GM18526 (cell line): ENCODE data around the gene RNU1-2.

Source experiments
- POLR2A ChIP-seq: IDR thresholded peaks from 3 replicates; pipeline ENCODE4 v1.6.1; 2011; ENCODE audit not compliant: insufficient read length; ENCODE audit errors: extremely low read depth

The RNU1-2 gene

DNA sequence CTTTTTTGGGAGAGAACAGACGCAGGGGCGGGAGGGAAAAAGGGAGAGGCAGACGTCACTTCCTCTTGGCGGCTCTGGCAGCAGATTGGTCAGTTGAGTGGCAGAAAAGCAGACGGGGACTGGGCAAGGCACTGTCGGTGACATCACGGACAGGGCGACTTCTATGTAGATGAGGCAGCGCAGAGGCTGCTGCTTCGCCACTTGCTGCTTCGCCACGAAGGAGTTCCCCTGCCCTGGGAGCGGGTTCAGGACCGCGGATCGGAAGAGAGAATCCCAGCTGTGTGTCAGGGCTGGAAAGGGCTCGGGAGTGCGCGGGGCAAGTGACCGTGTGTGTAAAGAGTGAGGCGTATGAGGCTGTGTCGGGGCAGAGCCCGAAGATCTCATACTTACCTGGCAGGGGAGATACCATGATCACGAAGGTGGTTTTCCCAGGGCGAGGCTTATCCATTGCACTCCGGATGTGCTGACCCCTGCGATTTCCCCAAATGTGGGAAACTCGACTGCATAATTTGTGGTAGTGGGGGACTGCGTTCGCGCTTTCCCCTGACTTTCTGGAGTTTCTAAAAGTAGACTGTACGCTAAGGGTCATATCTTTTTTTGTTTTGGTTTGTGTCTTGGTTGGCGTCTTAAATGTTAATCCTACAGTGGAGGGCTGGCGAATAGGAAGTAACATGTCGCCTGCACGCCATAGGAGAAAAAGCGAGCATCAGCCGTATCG lies at the start of gene RNU1-2:
TSS of gene RNU1-2 (plus strand) at position 383 of the 718 bp plus-strand sequence.
- TF ChIP-seq POLR2A, result peak; percentile 94

DNA sequence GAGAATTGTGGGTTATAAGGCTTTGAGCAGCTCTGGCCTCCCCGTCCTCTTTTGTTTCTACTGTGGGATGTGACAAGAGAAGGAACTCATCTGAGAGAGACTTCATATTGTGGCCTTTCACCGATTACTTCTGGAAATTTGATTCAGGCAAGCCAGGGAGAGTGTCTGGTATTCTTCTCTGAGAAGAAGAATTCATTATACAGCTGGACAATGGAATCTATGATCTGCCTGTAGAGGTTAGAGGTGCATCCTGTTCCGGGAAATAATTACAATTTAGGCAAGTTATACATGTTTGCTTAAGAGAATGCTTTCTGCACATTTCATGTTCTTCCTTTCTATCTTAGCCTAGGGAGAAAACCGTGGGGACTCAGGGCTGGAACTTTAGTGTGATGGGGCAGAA lies 12.8 kb upstream of the RNU1-2 start:
- TF ChIP-seq POLR2A, result no peak

DNA sequence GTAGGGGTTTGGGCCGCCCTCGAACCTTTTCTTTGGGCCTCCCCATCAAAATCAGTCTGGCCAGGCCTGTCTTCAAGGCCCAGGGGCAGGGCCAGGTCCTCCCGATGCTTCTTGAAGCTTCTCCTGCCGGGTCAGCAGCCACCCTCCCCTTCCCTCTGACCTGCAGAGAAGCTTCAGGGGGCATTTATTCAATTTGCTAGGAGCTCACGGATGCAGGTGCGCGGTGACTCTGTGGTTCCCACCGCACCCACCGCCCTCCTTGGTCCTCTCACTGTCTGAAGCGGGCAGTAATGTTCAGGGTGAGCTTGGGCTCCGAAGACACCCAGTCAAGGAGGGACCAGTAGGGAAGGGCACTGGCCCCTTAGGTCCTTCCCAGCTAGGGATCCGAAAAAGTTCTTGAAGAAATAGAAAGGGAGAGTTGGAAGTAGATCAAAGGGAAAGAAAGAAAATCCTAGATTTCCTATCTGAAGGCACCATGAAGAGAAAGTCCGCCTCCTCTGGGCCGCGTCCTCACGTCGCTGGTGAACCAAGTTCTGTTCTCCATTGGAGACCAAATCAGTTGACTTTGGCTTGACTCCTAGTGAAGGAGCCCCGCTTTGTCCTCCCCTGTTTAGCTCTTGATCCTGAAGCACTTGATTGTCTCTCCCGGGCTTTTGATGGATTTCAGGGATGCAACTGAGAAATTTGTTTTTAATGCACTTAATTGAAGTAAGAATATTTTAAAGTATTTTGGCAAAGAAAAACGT lies 8.7 kb upstream of the RNU1-2 start:
- no peak for TF ChIP-seq POLR2A

DNA sequence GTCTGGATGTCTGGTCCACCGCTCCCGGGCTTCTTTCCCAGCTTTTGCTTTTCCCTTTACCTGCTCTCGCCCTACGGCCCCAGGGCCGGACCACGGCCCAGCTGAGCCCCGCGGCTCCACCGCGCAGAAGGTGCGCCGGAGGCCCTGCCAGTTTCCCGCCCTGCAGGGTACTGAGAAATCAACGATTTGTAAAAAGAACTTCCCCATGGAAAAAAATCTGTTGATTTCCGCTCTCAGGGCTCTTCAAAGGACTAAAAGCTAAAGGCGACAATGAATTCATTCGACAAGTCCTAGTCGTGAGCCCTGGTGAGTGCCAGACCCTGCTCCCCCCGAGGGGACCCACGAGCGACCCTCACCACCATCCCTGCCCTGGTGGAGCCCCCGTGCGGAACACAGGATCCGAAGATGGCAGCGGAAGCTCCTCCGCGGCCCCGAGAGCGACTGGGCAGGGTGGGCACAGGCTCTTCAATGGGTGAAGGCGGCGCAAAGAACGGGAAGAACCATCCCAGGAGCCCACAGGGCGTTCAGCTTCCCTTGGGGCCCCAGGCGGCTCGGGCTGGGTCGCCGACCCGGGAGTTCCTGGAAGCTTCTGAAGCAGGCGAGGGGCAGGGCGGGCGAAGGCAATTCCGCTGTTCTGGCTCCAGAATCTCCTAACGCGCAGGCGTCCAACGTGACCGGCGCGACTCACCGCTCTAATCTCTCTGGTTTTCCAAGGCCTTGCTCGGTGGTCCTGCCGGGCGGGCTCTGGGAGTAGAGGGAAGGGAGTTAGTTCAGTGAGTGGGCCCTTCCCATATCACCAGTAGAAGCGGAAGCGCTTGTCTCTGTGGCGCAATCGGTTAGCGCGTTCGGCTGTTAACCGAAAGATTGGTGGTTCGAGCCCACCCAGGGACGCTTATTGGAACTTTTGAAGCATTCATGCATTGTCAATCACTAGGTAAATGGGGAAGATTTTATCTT lies 6.6 kb upstream of the RNU1-2 start:
- no peak for TF ChIP-seq POLR2A

DNA sequence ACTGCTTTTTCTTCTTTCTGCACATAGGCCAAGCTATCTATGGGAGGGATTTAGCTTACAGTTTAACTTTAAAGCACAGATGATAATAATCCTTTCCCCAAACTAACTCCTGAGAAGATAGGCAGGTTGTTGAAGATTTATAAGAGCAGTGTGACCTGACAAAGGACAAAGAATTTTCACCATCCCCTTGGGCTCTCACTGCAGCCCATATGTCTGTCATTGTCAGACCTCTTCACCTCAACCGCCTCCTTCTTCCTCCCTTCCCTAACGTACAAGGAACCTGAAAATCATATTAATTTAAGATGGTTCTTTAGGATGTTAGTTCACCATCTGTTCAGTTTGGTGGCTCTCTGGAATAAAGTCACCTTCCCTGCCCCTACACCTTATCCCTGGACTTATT lies 5.0 kb downstream of the RNU1-2 start:
- no peak for TF ChIP-seq POLR2A

DNA sequence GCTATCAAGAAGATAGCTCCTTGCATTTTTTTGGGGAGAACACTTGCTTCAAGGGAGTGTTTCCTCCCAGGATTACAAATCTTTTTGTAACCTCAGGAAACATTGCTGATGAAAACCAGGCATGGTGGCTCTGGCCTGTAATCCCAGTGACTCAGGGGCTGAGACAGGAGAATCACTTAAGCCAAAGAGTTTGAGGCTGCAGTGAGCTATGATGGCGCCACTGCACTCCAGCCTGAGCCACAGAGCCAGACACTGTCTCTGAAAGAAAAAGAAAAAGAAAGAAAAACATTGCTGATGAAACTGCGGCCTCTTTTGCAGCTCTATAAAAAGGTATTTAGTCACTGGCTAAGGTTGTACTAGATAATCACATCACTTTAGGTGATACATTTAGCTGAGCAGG lies 7.3 kb downstream of the RNU1-2 start:
- TF ChIP-seq POLR2A, result no peak

DNA sequence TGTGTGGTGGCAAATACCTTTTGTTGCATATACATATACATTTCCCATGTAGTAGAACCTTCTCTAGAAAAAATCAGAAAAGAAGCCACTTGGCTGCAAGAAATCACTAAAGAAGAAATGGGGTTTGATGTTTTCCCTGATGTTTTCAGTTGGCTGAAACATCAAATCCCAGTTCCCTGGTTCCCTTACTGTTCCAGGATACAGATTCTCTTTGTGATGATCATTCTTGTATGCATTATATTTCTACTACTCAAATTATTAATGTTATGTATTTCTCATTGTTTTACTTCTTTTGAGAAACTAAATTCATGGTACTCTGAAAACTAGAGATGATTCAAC lies 7.6 kb downstream of the RNU1-2 start:
- TF ChIP-seq POLR2A, result no peak

DNA sequence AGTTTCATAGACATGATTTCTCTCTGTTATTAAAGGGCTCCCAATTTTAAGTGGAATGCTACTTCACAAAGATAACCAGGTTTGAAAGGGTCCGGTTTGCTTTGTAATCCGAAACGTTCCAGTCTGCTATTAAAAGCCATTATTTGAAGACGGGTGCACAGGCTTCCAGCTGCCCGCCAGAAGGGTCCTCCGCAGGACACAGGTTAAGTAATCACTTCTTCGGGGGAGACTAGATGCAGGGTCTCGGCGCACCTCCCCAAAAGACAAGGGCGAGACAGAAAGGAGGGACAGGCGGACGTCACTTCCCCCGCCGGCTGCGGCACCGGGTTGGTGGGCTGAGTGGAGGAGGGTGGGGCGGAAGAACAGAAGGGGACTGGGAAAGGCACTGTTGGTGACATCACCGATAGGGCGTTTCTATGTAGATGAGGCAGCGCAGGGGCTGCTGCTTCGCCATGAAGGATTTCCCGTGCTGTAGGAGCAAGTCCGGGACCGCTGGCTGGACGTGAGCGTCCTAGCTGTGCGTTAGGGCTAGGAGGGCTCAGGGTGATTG lies 8.9 kb downstream of the RNU1-2 start:
- TF ChIP-seq POLR2A, result no peak

DNA sequence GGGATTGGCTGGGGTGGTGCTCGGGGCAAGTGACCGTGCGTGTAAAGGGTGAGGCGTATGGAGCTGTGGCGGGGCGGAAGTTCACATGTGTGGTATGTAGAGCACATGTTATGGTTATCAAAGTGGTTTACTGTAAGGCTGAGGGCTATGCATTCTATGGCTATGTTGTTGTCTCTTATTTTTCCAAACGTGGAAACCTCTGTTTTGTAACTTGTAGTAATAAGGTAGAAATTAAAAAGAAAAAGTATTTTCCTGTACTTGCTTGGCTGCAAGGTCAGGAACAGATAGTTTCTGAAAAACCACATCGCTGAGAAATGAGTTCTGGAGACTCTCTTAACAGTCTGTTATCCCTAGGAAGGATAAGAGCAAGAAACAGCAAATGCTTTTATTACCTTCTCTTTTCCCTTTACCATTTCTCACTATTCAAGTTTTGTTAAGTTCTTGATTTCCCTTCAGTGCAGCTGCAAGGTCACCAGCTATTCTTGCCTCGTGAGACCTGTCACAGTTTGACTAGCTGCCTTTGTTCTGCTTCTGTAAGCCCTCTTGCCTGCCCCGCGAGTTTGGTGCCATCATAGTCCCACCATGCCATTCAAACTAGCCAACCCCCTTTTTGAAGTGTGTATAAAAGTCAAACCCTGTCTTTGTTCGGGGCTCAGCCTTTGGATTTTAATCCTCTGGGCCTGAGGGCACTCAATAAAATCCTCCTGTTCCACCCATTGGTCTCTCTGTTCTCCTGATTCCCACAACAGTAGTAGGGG lies 9.5 kb downstream of the RNU1-2 start:
- peak; percentile 99 for TF ChIP-seq POLR2A

DNA sequence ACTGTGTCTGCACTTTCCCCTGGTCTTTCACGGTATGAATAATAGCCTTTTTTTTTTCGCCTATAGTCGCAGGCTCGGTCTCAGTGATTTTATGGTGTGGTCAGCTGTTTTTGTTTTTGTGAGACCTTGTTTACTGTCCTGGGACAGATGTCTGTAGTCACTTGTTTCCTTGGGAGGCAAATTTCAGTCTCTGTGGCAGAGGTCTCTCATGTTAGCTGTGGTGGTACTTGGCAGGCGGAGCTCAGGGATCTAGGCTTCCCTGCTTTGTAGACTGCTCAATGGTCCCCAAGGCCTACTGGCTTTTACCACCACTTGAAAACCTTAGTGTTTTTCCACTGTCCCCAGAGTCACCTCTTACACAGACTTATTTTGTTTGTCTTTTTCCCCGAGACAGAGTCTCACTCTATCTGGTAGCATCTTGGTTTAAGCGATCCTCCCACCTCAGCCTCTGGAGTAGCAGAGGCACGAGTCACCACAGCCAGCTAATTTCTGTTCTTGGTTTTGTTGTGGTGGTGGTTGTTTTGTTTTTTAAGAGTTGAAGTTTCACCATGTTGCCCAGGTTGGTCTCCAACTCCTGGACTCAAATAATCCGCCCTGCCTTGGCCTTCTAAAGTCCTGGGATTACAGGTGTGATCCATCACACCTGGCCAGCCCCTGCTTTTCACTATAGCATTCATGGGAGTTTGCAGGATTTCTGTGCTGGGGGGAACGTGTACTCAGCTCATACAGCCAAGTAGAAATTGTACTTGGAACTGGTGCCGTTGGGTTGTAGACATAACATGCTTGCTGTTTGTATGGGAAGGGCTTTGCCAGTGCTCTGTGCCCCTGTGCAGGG lies 10.3 kb downstream of the RNU1-2 start:
- no peak for TF ChIP-seq POLR2A

DNA sequence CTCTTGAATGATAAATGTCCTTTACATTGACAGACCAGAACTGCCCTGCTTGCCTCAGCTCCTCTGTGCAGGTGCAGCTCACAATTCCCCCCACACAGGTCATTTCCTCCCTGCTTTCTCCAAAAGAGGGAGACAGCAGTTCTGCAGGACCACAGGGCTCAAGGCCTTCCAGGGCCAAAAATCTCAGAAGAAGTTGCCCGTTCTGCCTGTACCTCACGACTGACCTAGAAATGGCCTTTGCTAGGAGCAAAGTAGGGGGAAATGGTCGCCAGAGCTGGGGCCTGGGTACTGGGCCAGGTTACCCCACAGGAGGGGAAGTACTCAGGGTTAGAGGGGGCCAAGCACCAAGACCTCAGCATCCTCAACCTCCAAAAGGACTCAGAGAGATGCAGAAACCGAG lies 11.1 kb downstream of the RNU1-2 start:
- no peak for TF ChIP-seq POLR2A

DNA sequence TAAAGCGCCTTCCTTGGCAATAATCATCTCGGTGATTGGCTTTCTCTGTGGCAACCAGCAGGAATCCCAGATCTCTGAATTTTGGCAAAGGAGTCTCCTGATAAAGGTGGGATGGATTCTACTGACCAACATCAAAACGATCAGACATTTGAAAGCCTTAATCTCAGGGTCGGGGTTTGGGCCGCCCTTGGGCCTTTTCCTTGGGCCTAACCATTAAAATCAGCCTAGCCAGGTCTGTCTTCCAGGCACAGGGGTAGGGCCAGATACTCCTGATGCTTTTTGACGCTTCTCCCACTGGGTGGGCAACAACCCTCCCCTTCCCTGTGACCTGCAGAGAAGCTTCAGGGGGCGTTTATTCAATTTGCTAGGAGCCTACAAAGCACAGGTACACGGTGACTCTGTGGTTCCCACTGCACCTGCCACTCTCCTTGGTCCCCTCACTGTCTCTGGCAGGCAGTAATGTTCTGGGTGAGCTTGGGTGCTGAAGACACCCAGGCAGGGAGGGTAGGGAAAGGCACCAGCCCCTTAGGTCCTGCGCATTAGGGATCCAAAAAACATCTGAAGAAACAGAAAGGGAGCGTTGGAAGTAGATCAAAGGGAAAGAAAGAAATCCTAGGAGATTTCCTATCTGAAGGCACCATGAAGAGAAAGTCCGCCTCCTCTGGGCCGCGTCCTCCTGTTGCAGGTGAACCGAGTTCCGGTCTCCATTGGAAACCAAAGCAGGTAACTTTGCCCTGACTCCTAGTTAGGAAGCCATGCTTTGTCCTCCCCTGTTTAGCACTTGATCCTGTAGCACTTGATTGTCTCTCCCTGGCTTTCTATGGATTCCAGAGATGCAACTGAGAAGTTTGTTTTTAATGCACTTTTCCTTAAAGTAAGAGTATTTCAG lies 12.3 kb downstream of the RNU1-2 start:
- no peak for TF ChIP-seq POLR2A
